GM12892 (cell line): ENCODE data around the gene SLC7A6.

Experiments
- POLR2A ChIP-seq: IDR thresholded peaks from 2 replicates; pipeline ENCODE4 v1.6.1; 2011; ENCODE audit warnings: low read depth, low read length, control low read depth
- POLR2AphosphoS5 ChIP-seq: IDR thresholded peaks from 2 replicates; pipeline ENCODE4 v1.6.1; 2011; ENCODE audit warnings: low read depth, low read length, control low read depth
- TAF1 ChIP-seq: IDR thresholded peaks from 2 replicates; pipeline ENCODE4 v1.6.1; 2011; ENCODE audit warnings: low read depth, mild to moderate bottlenecking, control low read depth, low read length, borderline replicate concordance

- TF ChIP-seq POLR2A (no peak), POLR2AphosphoS5 (no peak), TAF1 (no peak)
Measured at GRCh38 chr16:68223072-68223471, 41.3 kb upstream of the SLC7A6 start.
